LNCaP clone FGC (cell line): ENCODE results near the gene CDH20.

Experiments used
- DNase-seq: peaks from one replicate; pipeline ENCODE4 v3.0.0-alpha.2; 2011; ENCODE audit warnings: low read depth
- H3K4me3 ChIP-seq: 2 replicates; pipeline ENCODE4 v1.5.1; 2011; ENCODE audit warnings: mild to moderate bottlenecking, low read depth, low read length, control low read depth
- TF ChIP-seq, protein P1 (sequence below): IDR thresholded peaks from 2 replicates; pipeline ENCODE4 v1.5.1; 2012; ENCODE audit warnings: mild to moderate bottlenecking; ENCODE audit not compliant: control insufficient read depth, insufficient read depth; ENCODE audit errors: extremely low read depth

Gene CDH20

DNA sequence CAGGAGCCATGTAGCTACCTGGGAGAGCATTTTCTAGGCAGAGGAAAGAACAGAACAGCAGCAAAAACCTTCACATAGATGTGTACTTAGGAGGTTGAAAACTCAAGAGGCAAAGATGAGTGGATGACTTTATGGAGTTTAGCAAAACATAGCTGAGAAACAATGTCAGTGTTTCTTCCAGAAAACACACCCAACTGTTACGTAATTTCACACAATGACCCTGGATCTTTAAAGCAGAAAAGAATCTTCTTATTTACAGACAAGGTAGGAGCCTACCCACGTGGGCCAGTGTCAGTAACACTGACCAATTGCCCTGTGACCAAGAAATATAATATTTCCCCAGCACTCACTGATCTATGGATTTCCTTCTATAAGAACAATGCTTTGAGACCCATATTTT is 254.6 kb downstream of the CDH20 start:
- H3K4me3 ChIP-seq: no peak overlapping the region
- TF ChIP-seq, protein P1, sequence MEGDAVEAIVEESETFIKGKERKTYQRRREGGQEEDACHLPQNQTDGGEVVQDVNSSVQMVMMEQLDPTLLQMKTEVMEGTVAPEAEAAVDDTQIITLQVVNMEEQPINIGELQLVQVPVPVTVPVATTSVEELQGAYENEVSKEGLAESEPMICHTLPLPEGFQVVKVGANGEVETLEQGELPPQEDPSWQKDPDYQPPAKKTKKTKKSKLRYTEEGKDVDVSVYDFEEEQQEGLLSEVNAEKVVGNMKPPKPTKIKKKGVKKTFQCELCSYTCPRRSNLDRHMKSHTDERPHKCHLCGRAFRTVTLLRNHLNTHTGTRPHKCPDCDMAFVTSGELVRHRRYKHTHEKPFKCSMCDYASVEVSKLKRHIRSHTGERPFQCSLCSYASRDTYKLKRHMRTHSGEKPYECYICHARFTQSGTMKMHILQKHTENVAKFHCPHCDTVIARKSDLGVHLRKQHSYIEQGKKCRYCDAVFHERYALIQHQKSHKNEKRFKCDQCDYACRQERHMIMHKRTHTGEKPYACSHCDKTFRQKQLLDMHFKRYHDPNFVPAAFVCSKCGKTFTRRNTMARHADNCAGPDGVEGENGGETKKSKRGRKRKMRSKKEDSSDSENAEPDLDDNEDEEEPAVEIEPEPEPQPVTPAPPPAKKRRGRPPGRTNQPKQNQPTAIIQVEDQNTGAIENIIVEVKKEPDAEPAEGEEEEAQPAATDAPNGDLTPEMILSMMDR: no peak
- DNase-seq: no peak

DNA sequence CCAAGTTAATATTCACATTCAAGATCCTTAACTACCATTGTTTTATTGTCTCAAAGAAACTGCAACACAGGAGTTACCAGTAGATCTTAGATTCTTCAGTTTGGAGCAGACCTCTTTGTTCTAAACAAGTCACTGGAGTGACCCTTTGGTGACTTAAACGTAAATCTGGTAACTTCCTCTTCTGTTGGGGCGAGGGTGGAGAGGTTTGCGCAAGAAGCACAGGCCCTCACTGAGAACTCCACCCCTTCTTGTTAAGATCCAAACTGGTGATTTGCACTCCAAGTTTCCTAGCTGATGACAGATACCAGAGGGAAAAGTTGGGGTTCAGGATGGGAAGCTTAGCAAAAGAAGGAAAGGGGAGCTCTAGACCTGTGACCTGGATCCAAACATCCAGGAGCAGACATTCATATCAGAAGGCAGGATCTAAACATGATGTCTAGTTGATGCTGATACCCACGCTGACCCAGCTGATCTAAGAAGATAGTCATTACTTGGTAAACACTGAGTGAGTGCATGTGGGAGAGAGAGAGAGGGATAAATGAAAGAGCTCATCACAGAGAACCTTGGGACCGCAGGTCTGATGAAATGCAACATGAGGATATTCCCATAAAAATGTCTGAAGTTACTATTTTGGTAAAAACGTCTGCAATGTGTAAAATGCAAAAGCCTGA is 256.0 kb downstream of the CDH20 start:
- TF ChIP-seq, protein P1: no peak
- no peak for DNase-seq
- no peak overlapping the region for H3K4me3 ChIP-seq

DNA sequence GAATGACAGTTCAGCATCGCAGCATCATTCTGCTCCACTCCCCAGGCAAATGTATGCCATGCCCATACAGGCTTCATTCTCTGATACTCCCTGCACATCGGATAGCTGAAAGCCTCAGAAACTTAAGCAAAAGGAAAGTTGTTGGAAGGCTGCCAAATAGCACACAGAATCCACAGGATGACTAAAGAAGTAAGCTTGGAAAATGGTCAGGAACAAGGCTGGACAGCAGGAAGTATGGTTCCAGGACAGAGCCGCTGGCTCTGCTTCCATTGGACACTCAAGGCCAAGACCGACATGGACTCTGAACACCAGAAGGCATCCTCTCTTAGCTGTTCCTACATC is 256.5 kb downstream of the CDH20 start:
- no peak for DNase-seq
- TF ChIP-seq, protein P1: no peak
- H3K4me3 ChIP-seq: no peak overlapping the region

DNA sequence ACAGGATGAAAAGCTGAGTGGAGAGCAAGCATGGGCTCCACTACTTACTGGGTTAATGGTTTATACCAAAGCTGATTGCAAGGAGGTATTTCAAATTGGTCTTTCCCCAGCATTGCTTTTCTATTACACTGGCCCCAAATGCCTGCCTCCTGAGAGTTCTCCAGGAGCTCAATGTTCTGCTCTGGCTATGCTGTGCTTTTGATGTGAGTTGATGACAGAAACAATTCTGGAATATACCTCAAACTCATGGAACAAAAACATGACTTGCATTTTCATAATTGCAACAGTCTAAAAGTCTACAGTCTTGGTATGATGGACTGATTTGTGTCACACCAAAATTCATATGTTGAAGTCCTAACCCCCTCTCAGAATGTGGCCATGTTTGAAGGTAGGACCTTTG is 258.0 kb downstream of the CDH20 start:
- no peak for DNase-seq
- H3K4me3 ChIP-seq: no peak overlapping the region
- TF ChIP-seq, protein P1: no peak

DNA sequence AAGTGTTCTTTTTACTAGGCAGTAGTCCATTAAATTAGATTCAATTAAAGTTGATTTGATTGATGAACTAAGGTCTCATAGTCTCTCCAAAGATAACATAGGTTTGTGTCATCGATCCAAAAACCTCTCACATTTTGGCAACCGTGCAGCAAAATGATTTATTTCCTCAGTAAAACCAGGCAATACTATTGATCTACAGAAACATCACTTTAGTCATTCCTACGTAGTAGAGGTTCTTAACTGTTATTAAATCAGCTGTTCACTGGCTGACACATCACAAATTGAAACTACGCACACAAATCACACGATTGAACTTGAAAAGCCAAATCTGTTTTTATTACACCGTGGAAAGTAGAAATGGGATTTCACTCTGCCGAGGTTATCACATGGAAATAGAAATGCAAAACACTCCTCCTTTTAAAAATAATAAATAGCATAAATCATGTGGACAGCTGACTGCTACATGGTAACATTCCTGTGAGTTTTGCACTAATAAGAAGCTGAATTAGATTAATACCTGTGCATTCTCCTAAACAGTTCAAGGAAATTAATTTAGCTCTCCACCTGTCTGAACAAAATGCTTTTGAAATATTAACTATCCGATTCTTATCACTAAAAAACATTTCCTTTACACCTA is 262.5 kb downstream of the CDH20 start:
- DNase-seq: no peak

DNA sequence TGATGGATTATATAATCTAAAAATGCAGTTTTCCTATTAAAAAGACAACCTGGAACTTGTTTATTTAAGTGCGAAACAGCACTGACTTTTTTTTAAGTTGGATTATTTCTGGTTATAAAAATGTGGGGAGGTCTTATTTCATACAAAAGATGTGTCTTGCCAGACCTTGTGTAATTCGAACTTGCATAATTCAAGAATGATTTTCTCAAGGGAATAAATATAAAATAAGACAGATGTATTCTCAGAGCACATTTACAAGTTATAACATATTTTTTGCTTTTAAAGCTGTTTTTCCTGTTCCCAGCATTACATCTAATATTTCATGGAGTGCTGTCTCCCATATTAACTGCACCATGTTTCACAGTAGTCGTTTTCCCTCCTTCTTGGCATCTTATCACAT is 263.1 kb downstream of the CDH20 start:
- H3K4me3 ChIP-seq: no peak overlapping the region
- no peak for DNase-seq
- TF ChIP-seq, protein P1: no peak

More for the DNA sequence above, 262.5 kb downstream of the CDH20 start:
- TF ChIP-seq, protein P1: no peak
- H3K4me3 ChIP-seq: no peak overlapping the region

DNA sequence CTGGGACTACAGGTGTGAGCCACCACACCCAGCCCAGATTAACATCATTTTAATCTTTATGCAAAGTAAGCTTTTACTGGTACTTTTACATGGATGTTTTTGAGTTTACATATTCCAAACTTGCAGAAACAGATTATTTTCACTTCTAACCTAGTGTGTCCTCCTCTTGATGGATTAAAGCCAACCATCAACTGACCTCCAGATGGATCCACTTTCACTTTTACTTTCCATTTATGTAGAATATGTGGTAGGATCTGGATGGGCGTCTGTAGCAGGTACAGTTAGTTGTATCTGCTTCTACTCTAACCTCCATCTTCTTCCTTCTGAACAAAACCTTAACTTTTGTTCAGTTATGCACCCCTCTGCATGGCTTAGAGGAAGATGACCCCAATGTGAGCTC is 264.1 kb downstream of the CDH20 start:
- DNase-seq: no peak
- H3K4me3 ChIP-seq: no peak overlapping the region
- TF ChIP-seq, protein P1: no peak
